Left renal cortex interstitium (tissue), 4 donors: ENCODE data around the gene ALDOA. TPM values are rescaled to one million over a fixed set of nuclear protein-coding genes. Genes with fewer than 3 reads are reported as not detected.
"Not testable (repeated sequence)": the region's sequence is repeated elsewhere in the genome, so short reads cannot be mapped to it uniquely, and the experiment has no call there.

Experiments used
- DNase-seq, 4 donors: peaks; one replicate each; pipeline ENCODE4 v3.0.0-alpha.2; 2013; ENCODE audit warnings: low read depth in 4 of 4, low spot score in 2 of 4, missing footprints in 1 of 4
- polyA plus RNA-seq, 4 donors: library from polyadenylated mRNA; unstranded; fragments of 120-200 nt; gene quantifications; one replicate each; pipeline ENCODE4 v1.2.1, GENCODE V29; 2013; ENCODE audit not compliant: insufficient read length in 4 of 4

ALDOA gene
- polyA plus RNA-seq: 100 to 1,000 TPM; 469 to 648 (median 516) TPM

DNA sequence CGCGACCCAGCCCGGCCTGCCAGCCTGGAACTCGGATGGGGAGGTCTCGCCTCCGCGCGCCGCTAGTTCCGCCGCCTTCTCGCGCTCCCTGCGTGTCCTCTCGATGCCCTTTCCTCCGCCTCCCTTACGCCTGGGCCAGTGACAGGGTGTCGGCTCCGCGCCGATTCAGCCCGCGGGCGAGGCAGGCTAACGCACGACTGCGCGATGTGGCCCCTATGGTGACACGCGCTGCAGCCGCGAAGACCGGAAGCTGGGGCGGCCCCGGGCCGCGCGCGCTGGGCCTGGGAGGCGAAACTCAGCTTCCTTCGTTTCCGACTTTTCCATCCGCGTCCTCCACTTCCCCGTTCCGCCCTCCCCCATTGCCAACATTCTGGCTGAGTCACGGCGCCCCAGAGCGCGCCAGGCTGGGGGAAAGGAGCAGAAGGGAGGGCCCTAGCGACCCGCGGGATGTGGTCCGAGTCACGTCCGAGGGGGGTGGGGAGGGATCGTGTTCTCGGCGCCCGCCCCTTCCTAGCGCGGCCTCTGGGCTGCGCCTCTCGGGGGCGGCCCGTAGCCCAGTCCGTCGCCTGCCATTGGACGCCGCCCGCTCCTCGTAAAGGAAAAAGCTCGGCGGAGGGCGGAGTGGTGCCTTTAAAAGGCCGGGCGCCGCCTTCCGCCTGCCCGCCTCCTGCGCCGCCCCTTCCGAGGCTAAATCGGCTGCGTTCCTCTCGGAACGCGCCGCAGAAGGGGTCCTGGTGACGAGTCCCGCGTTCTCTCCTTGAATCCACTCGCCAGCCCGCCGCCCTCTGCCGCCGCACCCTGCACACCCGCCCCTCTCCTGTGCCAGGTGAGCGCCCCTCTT lies at the start of gene ALDOA:
TSS of gene ALDOA (plus strand) at position 659 of the 841 bp plus-strand sequence. CDS start 1,138 bp downstream, outside the sequence.
- DNase-seq: peak; percentile 87 to 94 (median 92)

DNA sequence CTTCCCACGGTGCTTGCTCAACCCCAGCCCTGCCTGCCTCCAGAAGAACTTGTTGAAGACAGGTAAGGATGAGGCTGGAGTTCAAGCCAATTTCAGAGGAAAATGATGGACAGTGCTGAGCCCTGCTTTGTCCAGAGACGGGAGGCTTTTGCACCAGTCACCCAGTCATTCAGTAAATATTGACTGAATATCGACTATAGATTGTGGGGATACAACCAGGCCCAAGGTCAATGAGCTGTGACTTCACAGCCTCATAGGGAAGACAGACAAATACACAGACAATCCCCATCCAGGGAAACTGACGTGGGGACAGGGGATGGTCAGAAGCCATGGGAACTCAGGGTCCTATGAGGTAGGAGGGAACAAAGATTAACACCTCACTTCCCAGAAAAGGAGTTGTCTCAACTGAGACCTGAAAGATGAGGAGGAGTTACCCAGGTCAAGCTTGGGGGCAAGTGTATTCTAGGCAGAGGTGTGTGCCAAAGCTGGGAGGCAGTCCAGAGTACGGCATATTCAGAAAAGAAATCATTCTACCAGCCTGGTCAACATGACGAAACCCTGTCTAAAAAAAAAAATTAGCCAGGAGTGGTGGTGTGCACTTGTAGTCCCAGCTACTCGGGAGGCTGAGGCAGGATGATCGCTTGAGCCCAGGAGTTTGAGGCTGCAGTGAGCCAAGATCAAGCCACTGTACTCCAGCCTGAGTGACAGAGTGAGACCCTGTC lies 48.8 kb upstream of the ALDOA start:
- DNase-seq: no peak

DNA sequence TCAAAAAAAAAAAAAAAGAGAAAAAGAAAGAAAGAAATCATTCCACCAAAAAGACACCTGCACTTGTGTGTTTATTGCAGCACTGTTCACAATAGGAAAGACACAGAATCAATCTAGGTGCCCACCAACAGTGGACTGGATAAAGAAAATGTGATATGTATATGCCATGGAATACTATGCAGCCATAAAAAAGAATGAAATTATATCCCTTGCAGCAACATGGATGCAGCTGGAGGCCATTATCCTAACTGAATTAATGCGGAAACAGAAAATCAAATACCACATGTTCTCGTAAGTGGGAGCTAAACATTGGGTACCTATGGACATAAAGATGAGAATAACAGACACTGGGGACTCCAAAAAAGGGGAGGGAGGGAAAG lies 48.3 kb upstream of the ALDOA start:
- DNase-seq: no peak

DNA sequence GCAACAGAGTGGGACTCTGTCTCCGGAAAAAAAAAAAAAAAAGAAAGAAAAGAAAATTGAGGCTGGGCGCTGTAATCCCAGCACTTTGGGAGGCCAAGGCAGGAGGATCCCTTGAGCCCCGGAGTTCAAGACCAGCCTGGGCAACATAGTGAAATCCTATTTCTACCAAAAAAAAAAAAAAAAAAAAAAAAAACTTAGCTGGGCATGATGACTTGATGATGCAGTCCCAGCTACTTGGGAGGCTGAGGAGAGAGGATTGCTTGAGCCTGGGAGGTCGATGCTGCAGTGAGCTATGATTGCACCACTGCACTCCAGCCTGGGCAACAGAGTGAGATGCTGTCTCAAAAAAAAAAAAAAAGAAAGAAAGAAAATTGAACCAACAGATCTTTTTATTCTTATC lies 47.6 kb upstream of the ALDOA start:
- DNase-seq: not testable (repeated sequence)

DNA sequence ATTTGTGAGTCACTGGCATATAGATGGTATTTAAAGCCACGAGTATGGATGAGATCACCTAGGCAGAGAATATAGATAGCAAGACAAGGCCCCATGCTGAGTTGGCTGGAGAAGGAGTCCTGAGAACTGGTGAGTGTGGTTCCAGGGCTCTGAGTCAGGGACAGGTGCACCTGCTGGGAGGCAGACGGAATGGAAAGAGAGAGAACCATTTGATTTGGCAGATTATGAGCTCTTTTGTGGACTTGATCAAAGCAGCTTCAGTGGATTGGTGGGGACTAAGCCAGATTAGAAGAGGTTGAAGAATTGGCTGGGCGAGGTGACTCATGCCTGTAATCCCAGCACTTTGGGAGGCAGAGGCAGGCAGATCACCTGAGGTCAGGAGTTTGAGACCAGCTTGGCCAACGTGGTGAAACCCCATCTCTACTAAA lies 46.8 kb upstream of the ALDOA start:
- no peak for DNase-seq

DNA sequence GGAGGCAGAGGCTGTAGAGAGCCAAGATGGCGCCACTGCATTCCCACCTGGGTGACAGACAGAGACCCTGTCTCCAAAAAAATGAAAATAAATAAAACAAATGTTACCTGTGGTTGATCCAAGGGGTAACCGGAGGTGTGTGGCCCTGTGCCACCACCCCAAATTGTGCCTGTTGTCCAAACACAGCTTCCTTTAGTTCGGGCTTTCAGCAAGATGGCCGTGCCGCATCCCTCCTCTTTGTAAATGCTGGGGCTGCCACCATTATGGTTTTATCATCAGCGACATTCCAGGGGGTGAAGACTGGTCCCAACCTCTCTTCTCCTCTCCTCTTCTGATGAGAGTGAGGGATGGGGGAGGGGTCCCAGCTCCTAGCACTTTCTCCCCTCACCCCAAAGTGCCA lies 42.7 kb upstream of the ALDOA start, which contains the start of gene C16orf92:
TSS of gene C16orf92 (plus strand) at position 312 of the 400 bp plus-strand sequence. CDS start 143 bp downstream, outside the sequence.
- DNase-seq: no peak

DNA sequence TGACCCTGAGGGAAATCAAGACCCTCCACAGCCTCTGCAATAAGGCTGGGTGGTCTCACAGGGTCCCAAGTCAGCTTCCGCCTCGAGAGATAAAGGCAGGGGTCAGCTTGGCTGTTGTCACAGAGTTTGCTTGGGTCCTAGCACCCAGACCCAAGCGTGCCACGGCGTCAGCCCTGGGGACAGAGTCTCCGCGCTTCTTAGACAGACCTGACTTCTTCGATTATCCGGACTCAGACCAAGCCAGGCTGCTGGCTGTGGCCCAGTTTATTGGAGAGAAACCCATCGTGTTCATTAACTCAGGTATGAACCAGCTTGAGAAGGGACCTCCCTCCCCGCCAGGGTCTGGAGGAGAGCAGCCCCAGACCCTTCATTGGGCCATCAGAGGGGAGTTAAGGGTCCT lies 42.0 kb upstream of the ALDOA start:
- DNase-seq: no peak

DNA sequence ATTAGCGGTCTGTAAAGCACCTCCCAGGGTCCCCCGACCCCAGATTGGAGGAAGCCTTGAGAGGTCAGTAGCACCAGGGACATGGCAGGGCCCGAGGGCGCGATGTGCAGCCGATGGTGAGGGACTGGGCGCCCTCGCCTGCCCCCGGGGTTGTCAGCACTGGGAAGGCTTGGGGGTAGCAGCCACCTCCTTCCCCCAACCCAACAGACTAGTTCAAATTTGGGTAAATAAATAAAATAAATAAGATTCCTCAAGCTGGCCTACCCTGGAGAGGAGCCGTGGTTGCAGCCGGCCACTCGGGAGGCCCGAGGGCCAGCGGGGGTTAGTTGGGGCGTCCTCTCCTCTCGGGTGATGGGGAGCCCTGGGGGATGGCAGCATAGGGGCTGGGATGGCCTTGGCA lies 41.1 kb upstream of the ALDOA start:
- no peak for DNase-seq

DNA sequence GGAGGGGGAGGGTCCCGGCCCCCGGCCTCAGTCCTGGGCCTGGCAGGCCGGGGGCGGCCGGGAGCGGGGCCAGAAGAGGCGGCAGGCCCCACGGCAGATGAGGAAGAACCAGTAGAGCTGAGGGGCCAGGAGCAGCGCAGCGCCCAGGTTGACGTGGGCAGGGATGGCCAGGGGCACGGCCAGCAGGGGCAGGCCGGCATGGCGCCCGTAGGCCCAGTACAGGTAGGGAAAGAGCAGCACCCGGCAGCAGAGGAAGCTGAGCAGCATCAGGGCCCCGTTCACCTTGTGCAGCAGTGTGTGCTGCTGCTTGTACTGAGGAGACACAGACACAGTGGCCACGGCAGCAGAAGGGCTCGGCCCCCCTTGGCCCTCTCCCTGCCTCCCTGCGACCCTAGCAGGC lies 40.4 kb upstream of the ALDOA start:
- DNase-seq: no peak

DNA sequence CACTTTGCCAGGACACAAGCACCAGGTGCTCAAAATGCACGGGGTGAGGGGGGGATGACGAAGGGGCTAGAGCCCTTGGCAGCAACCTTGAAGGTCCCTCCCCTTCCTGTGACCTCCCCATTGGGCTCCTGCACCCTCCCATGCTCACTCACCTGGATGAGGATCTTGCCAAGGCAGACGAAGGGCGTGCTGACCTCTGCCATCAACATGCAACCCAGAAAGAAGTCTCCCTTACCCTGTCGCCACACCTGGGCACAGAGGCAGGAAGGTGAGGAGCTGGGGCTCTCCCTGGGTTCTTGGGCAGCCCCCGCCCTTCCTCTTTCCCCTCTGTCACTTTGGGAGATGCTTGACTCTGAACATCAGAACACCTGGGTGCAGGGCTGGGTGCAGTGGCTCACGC lies 40.0 kb upstream of the ALDOA start:
- no peak for DNase-seq

DNA sequence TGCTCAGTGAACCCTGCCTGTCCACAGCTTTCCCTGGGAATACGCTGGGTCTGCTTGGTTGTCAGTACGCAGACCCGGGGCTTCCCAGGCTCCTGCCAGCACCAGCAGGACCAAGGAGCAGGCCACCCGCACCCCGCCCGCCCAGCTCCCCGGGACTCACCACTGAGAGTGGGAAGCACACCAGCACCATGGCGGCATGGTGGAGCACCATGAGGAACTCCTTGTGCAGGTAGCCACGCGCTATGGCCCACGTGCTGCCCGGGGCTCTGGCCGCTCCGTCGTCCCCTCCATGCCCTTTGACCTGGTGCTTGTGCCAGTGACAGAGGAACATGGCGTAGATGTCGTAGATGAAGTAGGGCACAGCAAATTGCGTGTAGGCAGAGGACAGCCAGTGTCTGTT lies 39.1 kb upstream of the ALDOA start:
- DNase-seq: no peak

DNA sequence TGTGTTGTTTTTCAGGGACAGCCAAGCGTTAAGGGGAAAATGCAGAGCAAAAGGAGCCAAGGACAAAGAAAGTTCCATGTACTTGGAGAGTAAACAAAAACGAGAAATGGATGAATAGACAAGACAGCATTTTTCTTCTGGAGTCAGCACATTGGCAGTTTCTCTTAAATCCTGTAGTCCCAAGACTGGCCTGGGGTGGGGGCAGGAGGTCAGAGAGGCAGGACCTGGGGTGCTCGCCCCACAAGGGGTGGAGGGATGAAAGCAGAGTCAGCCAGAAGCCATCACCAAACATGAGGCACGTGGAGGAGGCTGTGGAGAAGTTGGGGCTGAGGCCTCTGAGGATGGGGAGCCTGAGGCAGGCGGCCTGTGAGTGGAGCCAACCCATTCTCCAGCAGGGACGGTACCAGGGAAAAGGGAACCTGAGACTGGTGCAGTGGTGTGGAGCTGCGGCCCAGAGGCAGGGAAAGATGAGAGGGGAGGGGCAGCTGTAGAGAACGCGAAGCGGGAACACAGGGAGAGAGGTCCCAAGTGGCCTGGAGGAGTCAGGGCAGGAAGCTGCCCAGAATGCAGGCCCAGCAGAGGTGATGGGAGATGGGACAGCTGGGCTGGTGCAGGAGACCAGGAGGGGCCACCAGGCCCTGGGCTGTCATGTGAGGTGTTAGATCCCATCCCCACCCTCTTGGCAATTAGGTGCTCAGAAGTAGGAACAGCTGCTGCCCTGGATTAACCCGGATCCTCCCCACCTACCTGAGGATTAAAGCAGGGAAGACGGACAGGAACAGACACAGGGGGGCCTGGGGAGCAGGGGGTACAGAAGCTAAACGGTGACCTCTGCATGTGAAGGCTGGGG lies 37.7 kb upstream of the ALDOA start:
- no peak for DNase-seq

DNA sequence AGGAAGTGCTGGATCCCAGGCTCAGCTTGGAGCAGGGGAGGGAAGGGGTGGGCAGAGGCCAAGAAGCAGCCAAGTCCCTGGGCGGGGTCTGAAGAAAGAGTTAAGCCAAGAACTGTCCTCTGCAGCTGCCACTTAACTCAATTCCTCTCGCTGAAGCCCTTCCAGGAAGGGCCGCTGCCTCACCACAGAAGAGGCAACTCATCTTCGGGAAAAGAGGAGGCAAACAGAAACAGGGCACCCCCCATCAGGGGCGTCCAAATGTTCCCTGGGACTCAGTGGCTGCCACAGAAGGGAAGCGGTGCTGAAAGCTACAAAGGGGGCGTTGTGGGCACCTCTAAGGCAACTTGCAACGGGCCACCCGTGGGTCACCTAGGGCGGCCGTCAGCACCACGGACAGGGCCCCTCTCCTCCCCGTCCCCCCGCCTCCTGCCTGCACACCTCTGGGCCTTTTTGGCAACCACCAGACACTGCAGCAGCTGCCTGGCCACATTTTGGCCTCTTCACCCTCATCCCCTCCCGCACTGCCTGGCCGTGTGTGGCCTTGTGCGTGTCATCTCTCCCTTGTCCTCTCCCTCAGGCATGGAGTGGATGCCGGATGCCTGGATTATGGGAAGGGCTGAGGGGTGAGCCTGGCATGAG lies 37.0 kb upstream of the ALDOA start:
- no peak for DNase-seq

DNA sequence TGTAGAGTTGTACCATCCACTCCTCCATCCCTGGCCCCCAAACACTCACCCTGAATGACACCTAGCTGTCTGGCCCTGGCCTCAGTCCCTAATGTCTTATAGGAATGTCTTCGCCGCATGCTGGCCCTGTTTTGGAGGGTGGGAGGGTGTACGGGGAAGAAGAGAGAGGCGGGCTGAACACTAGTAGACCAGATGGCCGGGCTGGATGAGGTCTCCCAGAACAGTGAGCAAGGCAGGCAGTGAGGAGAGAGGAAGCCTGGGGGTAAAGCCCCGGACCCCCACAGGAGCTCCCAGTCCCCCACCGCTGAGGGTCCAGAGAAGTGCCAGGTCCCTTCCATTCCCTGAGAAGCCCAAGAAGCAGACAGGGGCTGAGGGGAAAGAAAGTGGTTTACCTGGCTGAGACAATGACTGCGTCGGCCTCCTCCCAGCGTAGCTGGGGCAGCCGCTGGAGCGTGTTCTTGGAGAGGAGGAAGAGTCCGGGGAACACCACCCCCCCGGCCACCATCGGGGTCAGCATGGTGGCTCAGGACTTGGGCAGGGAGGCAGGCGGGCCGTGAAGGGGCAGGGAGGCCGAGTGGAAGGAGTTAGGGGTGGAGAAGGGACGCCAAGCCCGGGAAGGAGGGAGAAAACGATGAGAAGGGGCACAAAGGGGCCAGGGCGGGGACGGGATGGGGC lies 35.4 kb upstream of the ALDOA start:
- no peak for DNase-seq

DNA sequence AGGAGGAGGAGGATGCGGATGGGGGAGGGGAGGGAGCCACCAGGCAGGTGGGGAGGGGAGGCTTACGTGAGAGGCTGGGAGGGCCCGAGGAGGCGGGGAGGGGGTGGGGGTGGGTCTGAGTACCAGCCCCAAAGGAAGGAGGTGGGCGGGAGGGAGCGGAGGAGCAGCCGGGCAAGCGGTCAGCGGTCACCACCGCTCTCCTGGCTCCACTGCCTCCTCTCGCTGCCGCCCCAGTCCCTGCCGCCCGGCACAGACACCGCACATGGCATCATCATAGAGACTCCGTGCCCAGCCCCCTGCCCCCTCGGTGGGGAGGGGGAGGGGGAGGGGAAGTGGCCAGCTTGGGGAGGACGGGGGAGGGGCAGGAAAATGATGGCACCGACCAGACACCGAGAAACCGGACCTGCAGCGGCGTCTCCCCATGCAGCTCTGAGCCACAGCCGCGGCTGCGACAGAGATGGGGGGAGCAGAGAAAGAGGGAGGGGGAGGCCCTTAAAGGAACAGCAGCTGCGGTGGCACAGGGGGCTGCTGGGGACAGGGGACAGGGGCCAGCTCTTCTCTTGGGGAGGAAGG lies 34.6 kb upstream of the ALDOA start, which contains the start of gene TLCD3B:
TSS of gene TLCD3B (minus strand) at position 431 of the 573 bp plus-strand sequence. CDS start 744 bp downstream, outside the sequence.
- no peak for DNase-seq

DNA sequence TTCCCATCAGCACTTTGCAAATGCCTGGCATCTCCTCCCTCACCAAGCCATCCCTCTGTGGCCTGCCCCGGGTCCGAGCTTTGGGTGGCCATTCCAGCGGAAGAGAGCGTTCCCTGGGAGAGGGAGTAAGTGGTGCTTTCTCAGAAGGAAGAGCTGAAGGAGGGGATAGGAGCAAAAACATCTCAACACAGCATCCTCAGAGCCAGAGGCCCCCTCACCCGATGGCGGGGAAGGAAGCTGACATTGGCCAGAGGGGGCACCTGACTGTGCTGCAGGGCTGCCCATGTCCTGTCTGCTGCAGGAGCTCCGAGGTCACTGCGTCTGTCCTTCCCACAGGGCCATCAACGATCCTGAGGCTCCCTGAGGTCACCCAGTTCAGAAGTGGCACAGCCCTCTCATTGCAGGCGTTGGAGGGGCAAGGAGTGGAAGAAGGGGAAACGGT lies 34.1 kb upstream of the ALDOA start:
- DNase-seq: no peak

DNA sequence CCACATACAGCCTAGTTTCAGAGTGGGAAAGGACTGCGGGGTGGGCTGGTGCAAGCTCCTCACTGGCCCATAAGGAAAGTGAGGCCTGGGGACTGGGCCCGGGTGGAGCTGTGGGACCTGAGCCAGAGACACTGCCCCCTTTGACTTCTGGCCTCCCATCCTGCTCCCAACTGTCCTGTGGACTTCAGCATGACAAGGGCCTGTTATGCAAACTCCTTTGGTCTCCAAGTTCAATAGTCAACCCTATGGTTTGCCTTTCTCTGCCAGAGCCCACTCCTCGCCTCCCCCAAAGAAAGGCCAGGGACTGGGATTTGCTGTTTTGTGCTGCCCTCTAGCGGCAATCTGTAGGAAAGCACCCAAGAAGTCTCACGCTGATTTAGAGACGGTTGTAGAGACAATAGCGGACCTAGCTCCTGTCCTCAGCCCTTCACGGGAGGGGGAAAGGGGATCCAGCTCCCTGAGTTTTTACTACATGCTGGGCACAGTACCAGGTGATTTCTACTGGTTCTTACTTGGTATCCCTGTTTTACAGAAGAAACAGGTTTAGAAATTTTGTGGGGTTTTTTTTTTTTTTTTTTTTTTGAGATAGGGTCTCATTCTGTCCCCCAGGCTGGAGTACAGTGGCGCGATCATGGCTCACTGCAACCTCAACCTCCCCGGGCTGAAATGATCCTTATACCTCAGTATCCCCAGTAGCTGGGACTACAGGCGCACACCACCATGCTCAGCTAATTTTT lies 33.3 kb upstream of the ALDOA start:
- no peak for DNase-seq

DNA sequence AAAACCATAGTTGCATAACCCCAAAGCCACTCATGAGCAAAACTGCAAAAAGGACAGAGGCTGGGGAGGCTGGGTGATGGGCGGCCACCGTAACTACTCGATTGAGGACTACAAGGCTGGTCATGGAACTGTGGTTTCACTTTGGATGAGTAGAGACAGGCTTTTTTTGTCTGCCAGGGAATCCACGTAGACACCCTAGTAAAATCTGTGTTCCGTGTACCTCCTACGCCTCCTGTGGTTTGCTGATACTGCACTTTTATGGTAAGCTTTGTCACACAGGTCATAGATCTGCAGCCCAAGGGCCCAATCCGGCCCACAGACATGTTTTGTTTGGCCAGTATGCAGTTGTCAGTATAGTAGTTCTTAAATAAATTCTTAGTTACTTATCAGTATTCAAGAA lies 32.3 kb upstream of the ALDOA start:
- no peak for DNase-seq

DNA sequence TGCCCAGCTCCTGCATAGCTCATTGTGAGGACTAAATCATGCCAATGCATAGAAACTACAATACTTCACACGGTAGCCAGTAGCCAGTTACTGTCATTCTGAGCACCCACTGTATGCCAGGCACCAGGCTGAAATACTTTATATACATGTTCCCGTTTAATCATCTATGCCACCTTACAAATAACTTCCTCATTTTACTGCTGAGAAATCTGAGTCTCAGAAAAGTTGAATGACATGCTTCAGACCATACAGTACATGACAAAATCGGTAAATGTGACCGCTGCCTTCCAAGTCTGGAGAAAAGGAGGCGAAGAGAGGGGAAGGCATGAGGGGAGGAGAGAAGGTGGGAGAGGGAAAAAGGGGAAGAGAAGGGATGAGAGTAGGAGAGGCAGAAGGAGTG lies 25.3 kb upstream of the ALDOA start:
- no peak for DNase-seq
